ENCODE data around the gene TRIP4. TPM values are rescaled to one million over a fixed set of nuclear protein-coding genes. Genes with fewer than 3 reads are reported as not detected.

TRIP4 gene
- total and polyA plus RNA-seq, 2 of the 8 experiments (the other 6 are each of a cell fraction or from before 2014, with no cell fraction given) = 6.2 to 18.9 TPM

DNA sequence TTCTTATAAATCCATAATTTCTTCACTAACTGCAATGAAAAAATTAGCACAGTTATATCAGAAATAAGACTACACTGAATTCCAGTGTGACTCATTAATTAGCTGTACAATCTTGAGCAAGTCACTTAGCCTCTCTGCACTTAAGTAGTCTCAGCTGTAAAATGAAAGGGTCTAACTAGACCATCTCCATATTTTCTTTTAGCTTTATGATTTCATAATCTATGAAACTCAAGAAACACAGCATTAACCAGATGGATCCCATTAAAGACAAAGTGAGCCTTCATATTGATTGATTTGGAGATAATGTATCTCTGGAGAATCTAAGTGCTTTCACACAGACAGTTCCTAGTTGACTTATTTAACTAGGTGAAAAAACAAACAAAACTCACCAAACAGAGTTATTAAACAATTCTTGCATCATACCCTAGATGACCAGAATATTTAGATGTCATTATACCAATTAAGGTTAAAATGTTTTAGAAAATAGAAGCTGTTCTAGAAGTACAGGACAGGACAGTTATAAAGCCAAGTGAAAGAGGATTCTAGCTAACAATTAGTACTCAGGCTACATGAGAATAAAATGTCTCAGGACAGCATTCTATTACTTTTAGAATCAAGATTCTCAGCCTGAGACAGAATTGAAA is 42.9 kb upstream of the TRIP4 start:
- Histone ChIP-seq H4K8ac (ENCODE audit: extremely low read depth, insufficient read depth, low read length) (no peak overlapping the region), H2BK12ac (ENCODE audit: low read depth, low read length) (no peak overlapping the region), H2BK5ac (ENCODE audit: low read depth, low read length) (no peak overlapping the region), H3K9ac (replicated peaks in 1 of 4; ENCODE audit: extremely low read depth in 1 of 4, low read depth in 3 of 4, low read length in 3 of 4) (no peak overlapping the region), H3K27ac (ENCODE audit: low read depth, low read length) (no peak overlapping the region), H3K23ac (ENCODE audit: insufficient read length) (no peak overlapping the region), H3K4me2 (ENCODE audit: insufficient read depth in 1 of 2, low read depth in 2 of 2, low read length in 2 of 2) (no peak overlapping the region), H3K14ac (ENCODE audit: insufficient read length) (no peak overlapping the region), H3K9me3 (ENCODE audit: insufficient read depth in 2 of 2, low read depth in 1 of 2, low read length in 1 of 2) (no peaks in the 10 kb centered on the region), H2AK5ac (ENCODE audit: low read depth, low read length) (no peak overlapping the region), H3K27me3 (replicated peaks in 1 of 4; ENCODE audit: control insufficient read depth in 3 of 4, extremely low read depth in 1 of 4, insufficient read depth in 3 of 4, low read length in 3 of 4) (no peaks in the 10 kb centered on the region), H3K4ac (replicated peaks; ENCODE audit: insufficient read length, low read depth, low read length) (no peak overlapping the region), H2BK15ac (ENCODE audit: low read length) (no peak overlapping the region), H3K4me3 (ENCODE audit: extremely low read depth in 1 of 4, insufficient read depth in 2 of 4, low read depth in 3 of 4, low read length in 4 of 4) (no peak overlapping the region), H3K36me3 (ENCODE audit: control insufficient read depth in 2 of 4, insufficient read depth in 4 of 4, low read length in 3 of 4) (no peaks in the 10 kb centered on the region; a peak in 1 of 8 replicates), H2BK120ac (replicated peaks; ENCODE audit: low read depth, low read length) (no peak overlapping the region), H2AFZ (ENCODE audit: low read length) (no peak overlapping the region), H3K56ac (replicated peaks; ENCODE audit: insufficient read length, low read depth, low read length) (no peak overlapping the region), H3K4me1 (replicated peaks in 1 of 4; ENCODE audit: control insufficient read depth in 3 of 4, insufficient read depth in 4 of 4, low read length in 3 of 4) (peaks cover 0 to 4% (median 0%) of the 10 kb centered on the region in 4 experiments; a peak in 2 of 7 replicates), H4K91ac (replicated peaks; ENCODE audit: insufficient read length, low read length) (no peak overlapping the region), H2BK20ac (ENCODE audit: low read length) (no peak overlapping the region), H4K5ac (ENCODE audit: insufficient read length, low read depth, low read length) (no peak overlapping the region), H3K79me2 (ENCODE audit: control insufficient read depth in 1 of 2, insufficient read depth in 2 of 2, low read length in 2 of 2) (peaks cover 0 to 36% of the 10 kb centered on the region in 2 experiments; a peak in 2 of 4 replicates), H4K20me1 (replicated peaks in 1 of 2; ENCODE audit: control insufficient read depth in 1 of 2, insufficient read depth in 2 of 2, low read length in 2 of 2) (peaks cover 0 to 1% of the 10 kb centered on the region in 2 experiments), H3K23me2 (ENCODE audit: low read depth, low read length) (no peaks in the 10 kb centered on the region), H3K18ac (ENCODE audit: extremely low read depth, low read length) (no peak overlapping the region), H3K79me1 (ENCODE audit: low read depth, low read length) (no peaks in the 10 kb centered on the region)
- ChIA-PET CTCF (ENCODE audit: partially characterized antibody) (interaction anchor here (0.5 to 1.5 kb wide), 4 partner anchors 11 to 305 kb away, joined by 3 to 8 read pairs (median 4); no protein-coding TSS in a partner anchor), POLR2A (ENCODE audit: partially characterized antibody) (interaction anchor here (1.1 to 1.2 kb wide), 2 partner anchors 10 kb away, joined by 4 to 8 read pairs; no protein-coding TSS in a partner anchor)
- TF ChIP-seq BACH1 (IDR thresholded peaks at IDR 0.05; ENCODE audit: low read length) (no peak), BCL11A (IDR thresholded peaks at IDR 0.05; ENCODE audit: low read depth in 2 of 2, low read length in 2 of 2) (no peak), POLR2AphosphoS5 (IDR thresholded peaks at IDR 0.05; ENCODE audit: low read depth, low read length) (no peak), CEBPB (IDR thresholded peaks at IDR 0.05; ENCODE audit: low read depth, low read length) (no peak), FOSL1 (IDR thresholded peaks at IDR 0.05; ENCODE audit: insufficient read depth, low read depth, low read length) (no peak), MAFK (IDR thresholded peaks at IDR 0.05; ENCODE audit: low read depth, low read length) (no peak), SRF (IDR thresholded peaks at IDR 0.05; ENCODE audit: low read depth, low read length) (no peak)
- FAIRE-seq (no peak), DNase-seq (ENCODE audit: low read depth in 1 of 2, low spot score in 2 of 2) (no peak)
